ENCODE data around the gene SLC25A31.

Gene SLC25A31

DNA sequence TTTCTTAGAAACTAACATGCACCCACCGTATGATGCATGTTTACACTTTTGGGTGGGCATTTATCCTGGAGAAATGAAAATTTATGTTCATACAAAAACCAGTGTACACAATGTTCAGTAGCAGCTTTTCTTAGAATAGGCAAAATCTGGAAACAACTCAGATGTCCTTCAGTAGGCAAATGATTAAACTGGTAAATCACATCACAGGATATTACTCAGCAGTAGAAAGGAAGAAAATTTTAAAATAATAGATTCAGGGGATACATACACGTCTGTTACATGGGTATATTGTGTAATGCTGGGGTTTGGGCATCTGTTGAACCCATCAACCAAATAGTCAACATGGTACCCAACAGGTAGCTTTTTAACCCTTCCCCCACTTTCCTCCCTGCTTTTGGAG, 26.7 kb downstream of the SLC25A31 start:
- Mint-ChIP-seq H3K4me1 (ENCODE audit: low read depth in 2 of 2) (no peaks in the 10 kb centered on the region), H3K27ac (no peak overlapping the region), H3K36me3 (ENCODE audit: insufficient read depth) (no peaks in the 10 kb centered on the region), H3K27me3 (peaks cover 0 to 11% of the 10 kb centered on the region in 2 donors), H3K4me3 (no peak overlapping the region), H3K9me3 (peaks cover 0 to 2% of the 10 kb centered on the region in 2 donors)
- ATAC-seq (replicated peaks) (no peak), DNase-seq (no peak)

GRCh38 chr4:127759228-127759820, 29.1 kb downstream of the SLC25A31 start:
- ATAC-seq (replicated peaks) = no peak
- Mint-ChIP-seq H3K27ac (no peak overlapping the region), H3K36me3 (ENCODE audit: insufficient read depth) (no peaks in the 10 kb centered on the region), H3K9me3 (peaks cover 0 to 2% of the 10 kb centered on the region in 2 donors), H3K4me3 (no peak overlapping the region), H3K4me1 (ENCODE audit: low read depth in 2 of 2) (no peaks in the 10 kb centered on the region), H3K27me3 (peaks cover 0 to 11% of the 10 kb centered on the region in 2 donors)
- no peak for DNase-seq

GRCh38 chr4:127759893-127760292, 29.7 kb downstream of the SLC25A31 start:
- H3K36me3 Mint-ChIP-seq (ENCODE audit: insufficient read depth) = no peaks in the 10 kb centered on the region
- H3K27ac Mint-ChIP-seq = no peak overlapping the region
- peaks cover 0 to 11% of the 10 kb centered on the region in 2 donors for H3K27me3 Mint-ChIP-seq
- DNase-seq = no peak
- no peak for ATAC-seq (replicated peaks)
- H3K9me3 Mint-ChIP-seq = peaks cover 0 to 2% of the 10 kb centered on the region in 2 donors
- H3K4me1 Mint-ChIP-seq (ENCODE audit: low read depth in 2 of 2) = no peaks in the 10 kb centered on the region
- no peak overlapping the region for H3K4me3 Mint-ChIP-seq

GRCh38 chr4:127771535-127772275, 41.5 kb downstream of the SLC25A31 start:
- no peaks in the 10 kb centered on the region for H3K4me1 Mint-ChIP-seq (ENCODE audit: low read depth in 2 of 2)

DNA sequence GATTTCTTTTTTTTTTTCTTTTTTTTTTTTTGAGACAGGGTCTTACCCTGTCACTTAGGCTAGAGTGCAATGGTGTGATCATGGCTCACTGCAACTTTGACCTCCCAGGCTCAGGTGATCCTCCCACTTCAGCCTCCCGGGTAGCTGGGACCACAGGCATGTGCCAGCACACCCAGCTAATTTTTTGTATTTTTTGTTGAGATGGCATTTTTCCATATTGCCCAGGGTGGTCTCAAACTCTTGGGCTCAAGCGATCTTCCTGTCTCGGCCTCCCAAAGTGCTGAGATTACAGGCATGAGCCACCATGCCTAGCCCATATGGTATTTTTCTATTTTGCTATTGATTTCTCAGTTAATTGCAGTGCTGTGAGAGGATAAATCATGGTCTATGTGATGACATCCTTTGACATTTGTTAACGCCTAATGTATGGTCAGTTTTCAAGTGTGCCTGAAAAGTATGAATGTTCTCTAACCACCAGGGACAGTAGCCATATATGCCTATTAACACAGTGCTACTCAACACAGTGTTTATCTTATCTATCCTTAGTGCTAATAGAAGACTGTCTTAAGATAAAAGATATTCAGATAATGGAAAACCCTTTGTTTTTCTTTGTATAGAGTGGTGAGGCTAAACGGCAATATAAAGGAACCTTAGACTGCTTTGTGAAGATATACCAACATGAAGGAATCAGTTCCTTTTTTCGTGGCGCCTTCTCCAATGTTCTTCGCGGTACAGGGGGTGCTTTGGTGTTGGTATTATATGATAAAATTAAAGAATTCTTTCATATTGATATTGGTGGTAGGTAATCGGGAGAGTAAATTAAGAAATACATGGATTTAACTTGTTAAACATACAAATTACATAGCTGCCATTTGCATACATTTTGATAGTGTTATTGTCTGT, 42.8 kb downstream of the SLC25A31 start:
- Mint-ChIP-seq H3K36me3 (ENCODE audit: insufficient read depth) (peaks cover 3% of the 10 kb centered on the region), H3K27ac (no peak overlapping the region), H3K4me3 (no peak overlapping the region)

More at GRCh38 chr4:127771535-127772275, 41.5 kb downstream of the SLC25A31 start:
- no peak overlapping the region for H3K4me3 Mint-ChIP-seq
- ATAC-seq (replicated peaks) (no peak), DNase-seq (no peak)
- no peak overlapping the region for H3K27ac Mint-ChIP-seq
- peaks cover 3% of the 10 kb centered on the region for H3K36me3 Mint-ChIP-seq (ENCODE audit: insufficient read depth)
- H3K9me3 Mint-ChIP-seq = no peaks in the 10 kb centered on the region
- peaks cover 19 to 24% of the 10 kb centered on the region in 2 donors for H3K27me3 Mint-ChIP-seq

GRCh38 chr4:127775843-127776242, 45.6 kb downstream of the SLC25A31 start:
- H3K9me3 Mint-ChIP-seq = no peaks in the 10 kb centered on the region
- DNase-seq (no peak), ATAC-seq (replicated peaks) (no peak)
- H3K36me3 Mint-ChIP-seq (ENCODE audit: insufficient read depth) = peaks cover 3% of the 10 kb centered on the region
- H3K4me3 Mint-ChIP-seq = no peak overlapping the region
- no peak overlapping the region for H3K27ac Mint-ChIP-seq
- peaks cover 55 to 61% of the 10 kb centered on the region in 2 donors for H3K27me3 Mint-ChIP-seq
- H3K4me1 Mint-ChIP-seq (ENCODE audit: low read depth in 2 of 2) = peaks cover 0 to under 1% of the 10 kb centered on the region in 2 donors

More for the DNA sequence above, 42.8 kb downstream of the SLC25A31 start:
- no peaks in the 10 kb centered on the region for H3K9me3 Mint-ChIP-seq
- peaks cover 31 to 34% of the 10 kb centered on the region in 2 donors for H3K27me3 Mint-ChIP-seq
- DNase-seq (no peak), ATAC-seq (replicated peaks) (no peak)
- H3K4me1 Mint-ChIP-seq (ENCODE audit: low read depth in 2 of 2) = no peaks in the 10 kb centered on the region

- DNase-seq (no peak), ATAC-seq (replicated peaks) (no peak)
- H3K9me3 Mint-ChIP-seq = peaks cover 0 to 1% of the 10 kb centered on the region in 2 donors
- peaks cover 5 to 6% of the 10 kb centered on the region in 2 donors for H3K4me1 Mint-ChIP-seq (ENCODE audit: low read depth in 2 of 2)
- H3K27ac Mint-ChIP-seq = no peak overlapping the region
- H3K27me3 Mint-ChIP-seq = peaks cover 55 to 66% of the 10 kb centered on the region in 2 donors
- no peak overlapping the region for H3K4me3 Mint-ChIP-seq
- peaks cover 3% of the 10 kb centered on the region for H3K36me3 Mint-ChIP-seq (ENCODE audit: insufficient read depth)
Measured at GRCh38 chr4:127776620-127777019, 46.4 kb downstream of the SLC25A31 start.

- peaks cover 3% of the 10 kb centered on the region for H3K36me3 Mint-ChIP-seq (ENCODE audit: insufficient read depth)
- H3K27ac Mint-ChIP-seq = no peak overlapping the region
- peaks cover 7 to 9% of the 10 kb centered on the region in 2 donors for H3K4me1 Mint-ChIP-seq (ENCODE audit: low read depth in 2 of 2)
- no peak for ATAC-seq (replicated peaks)
- peaks cover 0 to 1% of the 10 kb centered on the region in 2 donors for H3K9me3 Mint-ChIP-seq
- no peak for DNase-seq
- H3K4me3 Mint-ChIP-seq = no peak overlapping the region
- peaks cover 56 to 69% of the 10 kb centered on the region in 2 donors for H3K27me3 Mint-ChIP-seq
Measured at GRCh38 chr4:127777487-127777886, 47.3 kb downstream of the SLC25A31 start.

DNA sequence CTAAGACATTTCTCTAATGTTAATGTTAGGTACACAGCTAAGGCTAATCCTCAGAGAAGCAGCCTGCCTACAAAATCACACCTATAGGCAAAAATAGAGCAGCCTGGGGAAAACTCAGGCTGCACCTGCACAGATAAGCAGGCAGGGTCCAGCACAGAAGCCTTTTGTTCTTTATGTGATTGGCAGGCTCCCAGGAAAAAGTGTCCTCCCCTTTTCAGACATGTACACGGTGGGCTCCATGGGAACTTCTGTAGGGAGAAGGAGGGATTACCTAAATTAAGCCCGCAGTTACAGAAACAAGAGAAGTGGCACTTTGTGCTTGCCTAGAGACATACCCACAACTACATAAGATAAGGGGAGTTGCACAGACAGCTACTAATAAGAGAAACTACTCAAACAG, 47.9 kb downstream of the SLC25A31 start:
- ATAC-seq (replicated peaks) (no peak), DNase-seq (no peak)
- peaks cover 13 to 15% of the 10 kb centered on the region in 2 donors for H3K4me1 Mint-ChIP-seq (ENCODE audit: low read depth in 2 of 2)
- H3K27me3 Mint-ChIP-seq = peaks cover 62 to 71% of the 10 kb centered on the region in 2 donors
- H3K27ac Mint-ChIP-seq = no peak overlapping the region
- no peak overlapping the region for H3K4me3 Mint-ChIP-seq
- peaks cover 0 to 1% of the 10 kb centered on the region in 2 donors for H3K9me3 Mint-ChIP-seq
- peaks cover 3% of the 10 kb centered on the region for H3K36me3 Mint-ChIP-seq (ENCODE audit: insufficient read depth)

DNA sequence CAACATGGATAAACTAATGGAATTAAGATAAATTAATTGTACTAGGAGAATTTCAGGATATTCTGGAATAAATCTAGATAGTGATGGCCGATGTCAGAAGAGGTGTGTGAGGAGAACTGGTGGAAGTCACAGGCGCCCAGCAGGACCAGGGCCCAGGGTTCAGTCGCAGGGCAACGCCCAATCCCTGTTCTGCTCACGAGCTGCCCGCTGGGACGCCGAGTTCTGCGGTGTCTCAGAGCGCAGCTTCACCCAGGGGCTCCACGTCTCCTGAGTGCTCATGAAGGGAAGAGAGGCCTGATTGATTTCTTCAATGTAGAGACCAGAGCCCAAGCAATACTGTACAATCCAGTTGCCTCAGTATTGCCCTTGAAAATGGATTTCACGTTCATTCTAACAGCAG, 50.4 kb downstream of the SLC25A31 start:
- Mint-ChIP-seq H3K4me3 (peak overlapping the region; percentile 63 to 85), H3K27me3 (peaks cover 65 to 74% of the 10 kb centered on the region in 2 donors), H3K27ac (no peak overlapping the region), H3K9me3 (peaks cover 0 to 1% of the 10 kb centered on the region in 2 donors), H3K36me3 (ENCODE audit: insufficient read depth) (no peaks in the 10 kb centered on the region), H3K4me1 (ENCODE audit: low read depth in 2 of 2) (peaks cover 15 to 20% of the 10 kb centered on the region in 2 donors)
- DNase-seq = no peak
- ATAC-seq (replicated peaks) = no peak

- no peaks in the 10 kb centered on the region for H3K36me3 Mint-ChIP-seq (ENCODE audit: insufficient read depth)
- H3K9me3 Mint-ChIP-seq = peaks cover 0 to 1% of the 10 kb centered on the region in 2 donors
- ATAC-seq (replicated peaks) (peak; percentile 32), DNase-seq (no peak)
- H3K27me3 Mint-ChIP-seq = peaks cover 62 to 74% of the 10 kb centered on the region in 2 donors
- H3K27ac Mint-ChIP-seq = no peak overlapping the region
- H3K4me3 Mint-ChIP-seq = peak overlapping the region; percentile 63 to 85
- H3K4me1 Mint-ChIP-seq (ENCODE audit: low read depth in 2 of 2) = peaks cover 15 to 20% of the 10 kb centered on the region in 2 donors
Measured at GRCh38 chr4:127781300-127782024, 51.3 kb downstream of the SLC25A31 start.

- no peak for ATAC-seq (replicated peaks)
- H3K27ac Mint-ChIP-seq = no peak overlapping the region
- H3K27me3 Mint-ChIP-seq = peaks cover 62 to 72% of the 10 kb centered on the region in 2 donors
- no peak for DNase-seq
- H3K4me1 Mint-ChIP-seq (ENCODE audit: low read depth in 2 of 2) = peaks cover 15 to 20% of the 10 kb centered on the region in 2 donors
- H3K4me3 Mint-ChIP-seq = peak overlapping the region; percentile 85 to 86
- H3K9me3 Mint-ChIP-seq = peaks cover 0 to 1% of the 10 kb centered on the region in 2 donors
- H3K36me3 Mint-ChIP-seq (ENCODE audit: insufficient read depth) = no peaks in the 10 kb centered on the region
Measured at GRCh38 chr4:127782025-127782274, 51.8 kb downstream of the SLC25A31 start.
